ENCODE results near the gene SMOC1.

- TF ChIP-seq POLR2AphosphoS5 (IDR thresholded peaks at IDR 0.05; ENCODE audit: low read depth, low read length) (no peak), SIN3A (IDR thresholded peaks at IDR 0.05; ENCODE audit: borderline replicate concordance, insufficient read depth, low read length) (no peak)
These were observed at the start of gene SMOC1 for GRCh38 chr14:69879175-69880043.

Measured in PFSK-1 (cell line).